Osteoblast (primary cell): ENCODE measurements around the gene SAMD4A. TPM values are rescaled to one million over a fixed set of nuclear protein-coding genes. Genes with fewer than 3 reads are reported as not detected.

Experiments
- DNase-seq: peaks from one replicate; pipeline ENCODE4 v3.0.0; 2011; ENCODE audit warnings: low spot score, mixed read lengths; ENCODE audit not compliant: insufficient read length; ENCODE audit errors: missing footprints
- H2AFZ ChIP-seq: 2 replicates; pipeline ENCODE4 v1.6.0; 2011; ENCODE audit warnings: mild to moderate bottlenecking, low read length
- H3K27ac ChIP-seq: 2 replicates; pipeline ENCODE4 v1.5.1; 2011; ENCODE audit warnings: mild to moderate bottlenecking, low read depth, low read length, moderate library complexity
- H3K27me3 ChIP-seq: 2 replicates; pipeline ENCODE4 v1.6.0; 2012; ENCODE audit warnings: mild to moderate bottlenecking, control low read depth, inconsistent platforms, low read length, moderate library complexity; ENCODE audit not compliant: insufficient read depth
- H3K36me3 ChIP-seq: 2 replicates; pipeline ENCODE4 v1.5.1; 2011; ENCODE audit warnings: mild to moderate bottlenecking, low read length, control low read depth, moderate library complexity; ENCODE audit not compliant: insufficient read depth
- H3K4me1 ChIP-seq: 2 replicates; pipeline ENCODE4 v1.5.1; 2011; ENCODE audit warnings: mild to moderate bottlenecking, low read length, control low read depth, moderate library complexity; ENCODE audit not compliant: insufficient read depth
- H3K4me2 ChIP-seq: 2 replicates; pipeline ENCODE4 v1.6.0; 2011; ENCODE audit warnings: mild to moderate bottlenecking, low read length; ENCODE audit not compliant: insufficient read depth
- H3K4me3 ChIP-seq: fragments of 200-600 bp; sonication (generic); 3 replicates; pipeline ENCODE4 v1.5.1; 2012; ENCODE audit warnings: mild to moderate bottlenecking, low read length, inconsistent platforms; ENCODE audit not compliant: insufficient read depth
- H3K79me2 ChIP-seq: 2 replicates; pipeline ENCODE4 v1.6.0; 2012; ENCODE audit warnings: mild to moderate bottlenecking, low read length, control low read depth, inconsistent platforms; ENCODE audit not compliant: insufficient read depth
- H3K9me3 ChIP-seq: 2 replicates; pipeline ENCODE4 v1.5.1; 2011; ENCODE audit warnings: low read depth, low read length, control low read depth
- H4K20me1 ChIP-seq: 2 replicates; pipeline ENCODE4 v1.6.0; 2012; ENCODE audit warnings: mild to moderate bottlenecking, low read length, control low read depth; ENCODE audit not compliant: insufficient read depth
- total RNA-seq: library from RNA; depleted of rRNA; stranded (reverse); fragments of >200 nt; gene quantifications from 2 replicates; pipeline ENCODE4 v1.2.3, GENCODE V29; 2012
- TF ChIP-seq, protein P1 (sequence below): IDR thresholded peaks from 2 replicates; pipeline ENCODE4 v1.5.1; 2011; ENCODE audit warnings: mild to moderate bottlenecking, low read depth, low read length, moderate library complexity; ENCODE audit errors: extremely low read depth

SAMD4A gene
- total RNA-seq, 1 donor = 26.1 TPM

DNA sequence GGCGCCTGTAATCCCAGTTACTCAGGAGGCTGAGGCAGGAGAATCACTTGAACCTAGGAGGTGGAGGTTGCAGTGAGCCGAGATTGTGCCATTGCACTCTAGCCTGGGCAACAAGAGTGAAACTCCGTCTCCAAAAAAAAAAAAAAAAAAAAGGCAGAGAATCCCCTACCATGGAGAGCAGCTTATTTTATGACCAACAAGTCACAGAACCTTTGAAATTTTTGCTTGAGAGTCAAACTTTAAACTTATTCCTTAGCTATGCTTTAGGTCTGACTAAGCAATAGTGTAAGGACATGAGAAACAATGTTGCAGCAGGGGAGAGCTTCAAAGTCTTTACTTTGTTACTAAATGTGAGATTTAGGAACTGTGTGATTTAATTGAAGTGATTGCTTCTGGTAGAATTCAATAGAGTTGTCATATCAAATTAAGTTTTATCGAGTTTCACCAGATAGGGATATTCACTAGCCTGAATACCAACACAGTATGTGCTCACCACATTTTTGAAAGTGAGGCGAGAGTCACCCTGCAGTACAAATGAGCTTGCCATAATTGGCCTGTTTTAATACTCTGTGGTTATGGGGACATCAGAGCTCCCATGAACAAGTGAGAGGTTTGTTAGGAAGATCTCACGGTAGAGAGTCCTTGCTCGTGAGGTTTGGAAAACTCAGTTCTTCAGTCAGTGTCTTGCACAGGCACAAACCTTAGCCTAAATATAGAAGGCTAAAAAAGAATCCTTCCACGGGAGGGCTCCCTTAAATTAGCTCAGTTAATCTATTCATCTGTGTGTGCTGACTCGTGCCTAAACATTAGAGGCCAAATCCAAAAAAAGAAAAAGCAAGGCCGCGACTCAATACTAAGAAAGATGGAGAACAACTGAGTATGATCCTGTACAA lies 108.6 kb downstream of the SAMD4A start:
- Histone ChIP-seq H3K9me3 (no peaks in the 10 kb centered on the region), H2AFZ (no peak overlapping the region), H3K4me2 (no peak overlapping the region), H4K20me1 (peaks cover 11% of the 10 kb centered on the region), H3K4me3 (no peak overlapping the region), H3K36me3 (no peaks in the 10 kb centered on the region), H3K27ac (no peak overlapping the region), H3K27me3 (no peaks in the 10 kb centered on the region), H3K79me2 (peaks cover 55% of the 10 kb centered on the region), H3K4me1 (peaks cover 36% of the 10 kb centered on the region)
- no peak for DNase-seq
- TF ChIP-seq, protein P1, sequence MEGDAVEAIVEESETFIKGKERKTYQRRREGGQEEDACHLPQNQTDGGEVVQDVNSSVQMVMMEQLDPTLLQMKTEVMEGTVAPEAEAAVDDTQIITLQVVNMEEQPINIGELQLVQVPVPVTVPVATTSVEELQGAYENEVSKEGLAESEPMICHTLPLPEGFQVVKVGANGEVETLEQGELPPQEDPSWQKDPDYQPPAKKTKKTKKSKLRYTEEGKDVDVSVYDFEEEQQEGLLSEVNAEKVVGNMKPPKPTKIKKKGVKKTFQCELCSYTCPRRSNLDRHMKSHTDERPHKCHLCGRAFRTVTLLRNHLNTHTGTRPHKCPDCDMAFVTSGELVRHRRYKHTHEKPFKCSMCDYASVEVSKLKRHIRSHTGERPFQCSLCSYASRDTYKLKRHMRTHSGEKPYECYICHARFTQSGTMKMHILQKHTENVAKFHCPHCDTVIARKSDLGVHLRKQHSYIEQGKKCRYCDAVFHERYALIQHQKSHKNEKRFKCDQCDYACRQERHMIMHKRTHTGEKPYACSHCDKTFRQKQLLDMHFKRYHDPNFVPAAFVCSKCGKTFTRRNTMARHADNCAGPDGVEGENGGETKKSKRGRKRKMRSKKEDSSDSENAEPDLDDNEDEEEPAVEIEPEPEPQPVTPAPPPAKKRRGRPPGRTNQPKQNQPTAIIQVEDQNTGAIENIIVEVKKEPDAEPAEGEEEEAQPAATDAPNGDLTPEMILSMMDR = no peak

- Histone ChIP-seq H3K9me3 (no peaks in the 10 kb centered on the region), H2AFZ (no peak overlapping the region), H3K27ac (peak overlapping the region; percentile 90), H3K27me3 (no peaks in the 10 kb centered on the region), H3K36me3 (no peaks in the 10 kb centered on the region), H3K79me2 (peaks cover 55% of the 10 kb centered on the region), H4K20me1 (peaks cover 5% of the 10 kb centered on the region), H3K4me3 (peak overlapping the region; percentile 11), H3K4me1 (peaks cover 43% of the 10 kb centered on the region), H3K4me2 (peak overlapping the region; percentile 71)
- peak; percentile 94 for DNase-seq
- TF ChIP-seq, protein P1 = no peak
Observed at GRCh38 chr14:54676812-54677708, 110.1 kb downstream of the SAMD4A start.

DNA sequence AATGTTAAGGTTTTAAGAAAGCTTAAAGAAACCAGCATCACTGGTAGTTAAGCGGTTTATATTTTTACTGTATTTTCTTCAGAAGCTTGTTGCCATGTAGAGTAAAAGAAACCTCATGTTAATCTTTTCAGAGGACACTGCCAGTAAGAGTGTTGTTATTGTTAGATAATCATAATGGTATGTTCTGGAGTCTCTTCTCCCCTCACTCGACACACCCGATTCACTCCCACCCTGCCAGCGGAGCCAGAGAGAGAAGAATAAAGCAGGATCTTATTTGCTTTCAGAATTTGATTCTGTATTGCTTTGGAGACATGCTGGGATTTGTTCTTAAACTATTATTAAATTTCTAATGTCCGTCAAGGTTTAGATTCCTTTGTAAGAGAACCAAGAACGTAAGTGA lies 113.7 kb downstream of the SAMD4A start:
- TF ChIP-seq, protein P1 = no peak
- H3K27me3 ChIP-seq = no peaks in the 10 kb centered on the region
- H3K4me2 ChIP-seq = no peak overlapping the region
- no peaks in the 10 kb centered on the region for H3K9me3 ChIP-seq
- peaks cover 62% of the 10 kb centered on the region for H3K79me2 ChIP-seq
- DNase-seq = no peak
- H3K27ac ChIP-seq = no peak overlapping the region
- H4K20me1 ChIP-seq = no peaks in the 10 kb centered on the region
- no peaks in the 10 kb centered on the region for H3K36me3 ChIP-seq
- no peak overlapping the region for H3K4me3 ChIP-seq
- H2AFZ ChIP-seq = no peak overlapping the region
- H3K4me1 ChIP-seq = peaks cover 60% of the 10 kb centered on the region

- Histone ChIP-seq H3K27ac (peak overlapping the region; percentile 78), H3K79me2 (peaks cover 59% of the 10 kb centered on the region), H3K9me3 (no peaks in the 10 kb centered on the region), H3K4me3 (no peak overlapping the region), H3K36me3 (no peaks in the 10 kb centered on the region), H3K27me3 (no peaks in the 10 kb centered on the region), H2AFZ (no peak overlapping the region), H3K4me2 (peak overlapping the region; percentile 17), H3K4me1 (peaks cover 64% of the 10 kb centered on the region), H4K20me1 (no peaks in the 10 kb centered on the region)
- no peak for DNase-seq
- TF ChIP-seq, protein P1 = no peak
Observed at GRCh38 chr14:54681811-54682261, 114.9 kb downstream of the SAMD4A start.
